ENCODE results near the gene UBE2R2. TPM values are rescaled to one million over a fixed set of nuclear protein-coding genes. Genes with fewer than 3 reads are reported as not detected.

Gene UBE2R2
- total and polyA plus RNA-seq, 2 of the 4 experiments (the other 2 are of a cell fraction), result 12.7 to 24.8 TPM

- no peak overlapping the region for H3K9ac ChIP-seq (ENCODE audit: low read depth, low read length)
- H4K8ac ChIP-seq (ENCODE audit: low read depth in 2 of 2, low read length in 2 of 2), result no peak overlapping the region
- H3K56ac ChIP-seq (ENCODE audit: extremely low read depth, insufficient read depth, low read length), result no peak overlapping the region
- TF ChIP-seq ELK1 (IDR thresholded peaks at IDR 0.05; ENCODE audit: borderline replicate concordance, low read depth, low read length) (no peak), CEBPB (IDR thresholded peaks at IDR 0.05; ENCODE audit: low read depth, low read length) (no peak), USF2 (IDR thresholded peaks at IDR 0.05; ENCODE audit: low read depth, low read length) (no peak), RAD21 (IDR thresholded peaks at IDR 0.05; ENCODE audit: low read length) (no peak), MAFK (IDR thresholded peaks at IDR 0.05; ENCODE audit: low read depth, low read length) (no peak), SMC3 (IDR thresholded peaks at IDR 0.05; ENCODE audit: low read depth, low read length) (no peak), RFX5 (IDR thresholded peaks at IDR 0.05; ENCODE audit: low read depth, low read length) (no peak), RCOR1 (IDR thresholded peaks at IDR 0.05; ENCODE audit: insufficient replicate concordance, low read length) (no peak), BHLHE40 (IDR thresholded peaks at IDR 0.05; ENCODE audit: low read depth, low read length) (no peak), NFE2L2 (IDR thresholded peaks at IDR 0.05; ENCODE audit: low read depth, low read length) (no peak), MXI1 (IDR thresholded peaks at IDR 0.05; ENCODE audit: borderline replicate concordance, low read depth, low read length) (no peak), POLR2A (IDR thresholded peaks at IDR 0.05; ENCODE audit: low read depth, low read length) (no peak), CHD1 (IDR thresholded peaks at IDR 0.05; ENCODE audit: low read depth, low read length) (no peak), CTCF (conservative IDR thresholded peaks at IDR 0.05; ENCODE audit: low read depth, low read length) (no peak), MAZ (IDR thresholded peaks at IDR 0.05; ENCODE audit: borderline replicate concordance, low read depth, low read length) (no peak), FOS (IDR thresholded peaks at IDR 0.05; ENCODE audit: low read depth, low read length) (no peak)
- H3K27me3 ChIP-seq (ENCODE audit: control insufficient read depth, insufficient read depth, low read length), result no peaks in the 10 kb centered on the region
- dilution Hi-C loops (cut with HindIII; ENCODE audit: low sequenced_read_pairs, unreplicated experiment), result no loop called here
- H3K4ac ChIP-seq (ENCODE audit: low read depth, low read length), result no peak overlapping the region
- H3K4me1 ChIP-seq (ENCODE audit: control insufficient read depth, insufficient read depth, low read length), result no peaks in the 10 kb centered on the region
- no peak overlapping the region for H4K5ac ChIP-seq (ENCODE audit: low read depth, low read length)
- ChIA-PET POLR2A (ENCODE audit: unreplicated experiment) (no interaction called here), CTCF (interaction anchor here (0.8 kb wide), 1 partner anchor 99 kb away, joined by 5 read pairs; no protein-coding TSS in a partner anchor)
- DNase-seq (no peak), ATAC-seq (ENCODE audit: low read depth) (no peak)
- no TSS peak for BruUV-seq (replicated peaks)
- peaks cover 25% of the 10 kb centered on the region for H4K20me1 ChIP-seq (ENCODE audit: insufficient read depth, low read length)
- H3K18ac ChIP-seq (ENCODE audit: low read depth, low read length), result no peak overlapping the region
- in situ Hi-C loops (cut with MboI; ENCODE audit: low sequenced_read_pairs), result no loop called here
- intact Hi-C loops (cut with micrococcal nuclease), result no loop called here
- no peak overlapping the region for H2BK120ac ChIP-seq (ENCODE audit: low read depth, low read length)
- no peaks in the 10 kb centered on the region for H3K9me1 ChIP-seq (ENCODE audit: insufficient read depth, low read length)
- no peak overlapping the region for H2AK9ac ChIP-seq (replicated peaks; ENCODE audit: low read depth, low read length, poor library complexity)
- H3K9me3 ChIP-seq (ENCODE audit: control insufficient read depth, insufficient read depth, low read length), result no peaks in the 10 kb centered on the region
- H3K79me1 ChIP-seq (ENCODE audit: low read depth in 1 of 2, low read length in 2 of 2), result peaks cover 33 to 64% of the 10 kb centered on the region in 2 experiments
- no peak overlapping the region for H2AFZ ChIP-seq (replicated peaks; ENCODE audit: low read length, poor library complexity)
- H4K91ac ChIP-seq (ENCODE audit: insufficient read depth, low read depth, low read length), result no peak overlapping the region
- no peak overlapping the region for H3K27ac ChIP-seq (ENCODE audit: insufficient read depth, low read length)
- no peak overlapping the region for H3K23ac ChIP-seq (ENCODE audit: low read depth, low read length)
- no peak overlapping the region for H2BK15ac ChIP-seq (ENCODE audit: low read depth, low read length)
- no peak overlapping the region for H2BK20ac ChIP-seq (ENCODE audit: low read depth, low read length)
- H3K14ac ChIP-seq (replicated peaks; ENCODE audit: low read depth, low read length), result no peak overlapping the region
- no peak overlapping the region for H3K4me3 ChIP-seq (ENCODE audit: insufficient read depth, low read depth, low read length)
- no peak overlapping the region for H2AK5ac ChIP-seq (ENCODE audit: low read depth, low read length)
- no peak overlapping the region for H3K4me2 ChIP-seq (ENCODE audit: low read depth, low read length)
- H2BK5ac ChIP-seq (ENCODE audit: low read depth, low read length, poor library complexity, severe bottlenecking), result no peak overlapping the region
- peaks cover 27% of the 10 kb centered on the region for H3K36me3 ChIP-seq (ENCODE audit: control insufficient read depth, insufficient read depth, low read length)
- WGBS, 2 experiments (ENCODE audit: extremely low coverage in 2 of 2, insufficient read length in 1 of 2), result no CpG with 5 or more reads among the region's 1 CpG
These were observed 96.6 kb downstream of the UBE2R2 start for GRCh38 chr9:33913541-33913940.
